Measurements from ENCODE around the gene MAML3.

Gene MAML3

GRCh38 chr4:139986689-139987501 is 167.1 kb downstream of the MAML3 start:
- no peak for DNase-seq

GRCh38 chr4:139986106-139986505 is 167.9 kb downstream of the MAML3 start:
- no peak for DNase-seq

GRCh38 chr4:139985401-139985800 is 168.6 kb downstream of the MAML3 start:
- no peak for DNase-seq

GRCh38 chr4:139984471-139984870 is 169.5 kb downstream of the MAML3 start:
- DNase-seq = no peak

- DNase-seq = no peak
These were observed 175.3 kb downstream of the MAML3 start for GRCh38 chr4:139978692-139979091.

GRCh38 chr4:139977838-139978609 is 176.0 kb downstream of the MAML3 start:
- DNase-seq = no peak

GRCh38 chr4:139975830-139976272 is 178.1 kb downstream of the MAML3 start:
- no peak for DNase-seq

- no peak for DNase-seq
These were observed 180.4 kb downstream of the MAML3 start for GRCh38 chr4:139973616-139974015.

- DNase-seq = no peak
These were observed 181.0 kb downstream of the MAML3 start for GRCh38 chr4:139973015-139973414.

GRCh38 chr4:139972305-139972704 is 181.7 kb downstream of the MAML3 start:
- DNase-seq = no peak

- no peak for DNase-seq
These were observed 182.9 kb downstream of the MAML3 start for GRCh38 chr4:139971111-139971510.

- no peak for DNase-seq
These were observed 184.2 kb downstream of the MAML3 start for GRCh38 chr4:139969635-139970266.

GRCh38 chr4:139968831-139969230 is 185.2 kb downstream of the MAML3 start:
- DNase-seq = no peak

- DNase-seq = no peak
These were observed 187.6 kb downstream of the MAML3 start for GRCh38 chr4:139966383-139966782.

- DNase-seq = no peak
These were observed 188.2 kb downstream of the MAML3 start for GRCh38 chr4:139965789-139966188.

GRCh38 chr4:139963708-139964107 is 190.3 kb downstream of the MAML3 start:
- no peak for DNase-seq

GRCh38 chr4:139962130-139962684 is 191.8 kb downstream of the MAML3 start:
- DNase-seq = no peak

GRCh38 chr4:139961344-139961946 is 192.5 kb downstream of the MAML3 start:
- no peak for DNase-seq

- no peak for DNase-seq
These were observed 194.6 kb downstream of the MAML3 start for GRCh38 chr4:139959396-139959795.

- DNase-seq = no peak
These were observed 195.3 kb downstream of the MAML3 start for GRCh38 chr4:139958739-139959098.

- no peak for DNase-seq
These were observed 195.8 kb downstream of the MAML3 start for GRCh38 chr4:139957986-139958738.

GRCh38 chr4:139957065-139957464 is 196.9 kb downstream of the MAML3 start:
- DNase-seq = no peak

Data from DMS 273 treated with DMSO at 0.1 percent for 48 hours (cell line).